H1 (cell line): ENCODE data around the gene PPARA.

Source experiments
- SRF ChIP-seq: IDR thresholded peaks from 2 replicates; pipeline ENCODE4 v1.6.1; 2011; ENCODE audit warnings: mild to moderate bottlenecking, low read depth, low read length, moderate library complexity
- ZNF274 ChIP-seq: IDR thresholded peaks from 2 replicates; pipeline ENCODE4 v1.7.0; 2012; ENCODE audit warnings: low read length, borderline replicate concordance; ENCODE audit errors: extremely low read depth

GRCh38 chr22:46193898-46194310 is 43.6 kb downstream of the PPARA start:
- TF ChIP-seq ZNF274 (no peak), SRF (no peak)
